ENCODE measurements around the gene TBL1X.
"Not testable (repeated sequence)": the region's sequence is repeated elsewhere in the genome, so short reads cannot be mapped to it uniquely, and the experiment has no call there.

Gene TBL1X

DNA sequence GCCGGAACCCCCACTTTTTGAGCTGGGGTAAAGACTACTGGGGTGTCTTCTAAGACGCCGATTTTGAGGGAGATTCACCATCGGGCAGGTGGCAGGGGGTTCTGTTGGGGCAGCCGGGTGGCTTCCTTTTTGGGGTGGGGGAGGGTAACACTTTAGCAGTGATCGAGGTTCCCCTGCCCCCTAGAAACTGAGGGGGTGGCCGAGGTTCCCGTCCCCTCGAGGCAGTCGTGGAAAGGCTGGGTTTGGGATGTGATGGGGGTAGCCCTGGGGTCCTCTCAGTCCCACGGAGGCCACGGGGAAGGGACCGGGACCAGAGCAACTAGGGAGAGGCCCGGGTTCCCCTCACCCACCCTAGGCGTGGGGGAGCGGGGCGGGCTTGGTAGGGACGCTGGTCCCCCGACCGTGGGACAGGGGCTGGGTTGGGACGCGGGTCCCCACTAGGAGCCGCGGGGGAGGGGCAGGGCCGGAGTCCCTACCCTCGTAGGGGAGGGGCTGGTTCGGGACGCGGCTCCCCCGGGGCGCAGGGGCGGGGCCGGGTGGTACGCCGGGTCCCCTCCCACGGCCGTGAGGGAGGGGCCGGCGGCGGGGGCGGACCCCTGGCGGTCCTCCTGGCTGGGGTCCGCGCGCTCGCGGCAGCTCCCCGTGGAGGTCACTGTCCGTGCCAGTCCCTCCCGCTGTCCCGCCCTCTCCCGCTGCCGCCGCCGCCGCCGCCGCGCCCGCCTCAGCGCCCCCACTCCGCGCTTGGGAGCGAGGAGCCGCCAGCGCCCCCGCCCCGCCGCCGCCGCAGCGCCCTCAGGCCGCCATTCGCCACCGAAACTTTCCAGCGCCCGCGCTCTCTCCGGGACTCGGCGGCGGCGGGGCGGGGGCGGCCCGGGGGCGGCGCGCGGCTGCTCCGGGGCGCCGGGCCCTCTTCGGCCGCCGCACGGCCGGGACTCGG lies at the start of gene TBL1X:
TBL1X (plus strand) TSS at position 624 of the 937 bp plus-strand sequence. CDS start 188,529 bp downstream, outside the sequence.
- DNase-seq (ENCODE audit: low spot score): peak; percentile 46

- no peak for DNase-seq (ENCODE audit: low spot score)
Observed at GRCh38 chrX:9416562-9417348, 48.1 kb upstream of the TBL1X start.

- DNase-seq (ENCODE audit: low spot score): no peak
Observed at GRCh38 chrX:9418262-9418661, 46.6 kb upstream of the TBL1X start.

DNA sequence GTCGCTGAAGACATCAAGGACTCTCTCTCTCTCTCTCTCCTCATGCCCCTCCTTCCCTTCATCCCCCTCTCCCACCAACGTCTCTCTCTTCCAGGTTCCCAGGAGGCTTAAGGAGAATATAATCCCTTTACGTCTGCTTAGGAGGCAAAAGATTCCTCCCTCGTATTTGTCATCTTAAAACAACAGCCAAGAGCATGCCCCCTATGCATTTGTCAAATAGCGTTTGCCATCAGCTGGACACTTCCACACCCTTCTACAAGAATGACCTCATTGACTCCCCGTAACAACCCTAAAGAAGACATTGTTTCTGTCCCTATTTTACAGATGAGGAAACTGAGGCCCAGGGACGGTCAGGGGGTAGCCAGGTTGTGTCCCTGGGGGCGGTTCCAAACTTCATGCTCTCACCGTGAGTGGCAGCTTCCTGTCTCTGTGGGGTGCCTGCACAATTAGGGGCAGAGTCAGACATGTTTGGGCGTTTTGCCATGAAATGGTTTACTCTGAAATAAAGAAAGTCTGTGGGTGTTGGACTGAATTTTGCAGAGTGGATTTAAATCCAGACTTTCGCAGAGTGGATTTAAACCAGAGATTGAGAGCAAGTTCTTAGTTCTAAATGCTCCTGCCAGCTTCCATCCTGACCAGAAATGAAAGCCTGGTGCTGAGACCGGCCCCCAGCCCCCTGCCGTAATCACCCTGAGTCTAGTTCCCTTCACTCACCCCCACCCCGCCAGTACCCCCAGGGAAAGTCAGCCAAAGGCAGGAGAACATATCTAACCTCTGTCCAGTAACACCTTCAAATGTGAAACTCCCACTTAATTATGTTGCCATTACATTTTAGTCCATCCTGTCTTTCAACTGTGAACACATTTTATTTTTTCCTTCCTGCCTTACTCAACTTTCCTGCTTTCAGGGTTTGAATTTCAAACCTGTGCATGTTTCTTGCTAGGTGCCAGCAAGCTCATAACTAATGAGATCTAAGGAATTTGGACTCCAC lies 44.3 kb upstream of the TBL1X start:
- no peak for DNase-seq (ENCODE audit: low spot score)

- no peak for DNase-seq (ENCODE audit: low spot score)
Observed at GRCh38 chrX:9429767-9430166, 35.1 kb upstream of the TBL1X start.

- no peak for DNase-seq (ENCODE audit: low spot score)
Observed at GRCh38 chrX:9430346-9430921, 34.4 kb upstream of the TBL1X start.

GRCh38 chrX:9431281-9431680 lies 33.6 kb upstream of the TBL1X start:
- DNase-seq (ENCODE audit: low spot score): no peak

DNA sequence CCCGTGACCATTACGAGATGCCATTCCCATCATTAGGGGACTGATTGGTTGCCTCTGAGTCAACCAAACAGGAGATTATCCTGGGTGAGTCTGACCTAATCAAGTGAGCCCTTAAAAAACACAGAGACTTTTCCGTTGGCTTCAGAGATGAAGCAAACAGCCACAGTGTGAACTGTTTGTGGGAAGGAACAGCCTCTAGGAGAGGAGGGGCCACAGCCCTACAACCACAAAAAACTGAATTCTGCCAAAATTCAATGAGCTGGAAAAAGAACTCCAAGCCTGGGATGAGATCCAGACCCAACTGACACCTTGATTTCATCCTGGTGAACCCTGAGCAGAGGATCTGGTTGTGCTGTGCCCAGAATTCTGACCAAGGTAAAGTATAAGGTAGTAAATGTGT lies 31.3 kb upstream of the TBL1X start:
- no peak for DNase-seq (ENCODE audit: low spot score)

DNA sequence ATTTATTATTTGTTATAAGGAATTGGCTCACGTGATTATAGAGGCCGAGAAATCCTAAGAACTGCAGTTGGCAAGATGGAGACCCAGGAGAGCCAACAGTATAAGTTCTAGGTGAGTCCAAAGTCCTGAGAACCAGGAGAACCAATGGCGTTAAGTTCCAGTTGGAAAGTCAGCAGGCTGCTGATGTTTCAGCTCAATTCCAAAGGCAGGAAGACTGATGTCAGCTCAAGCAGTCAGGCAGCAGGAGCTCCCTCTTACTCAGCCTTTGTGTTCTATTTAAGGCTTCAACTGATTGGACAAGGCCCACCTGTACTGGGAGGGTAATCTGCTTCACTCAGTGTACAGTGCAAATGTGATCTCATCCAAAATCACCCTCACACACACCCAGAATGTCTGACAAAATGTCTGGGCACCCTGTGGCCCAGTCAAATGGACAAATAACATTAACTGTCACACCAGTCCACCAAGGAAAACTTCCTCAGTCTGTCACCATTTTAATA lies 30.8 kb upstream of the TBL1X start:
- DNase-seq (ENCODE audit: low spot score): no peak

DNA sequence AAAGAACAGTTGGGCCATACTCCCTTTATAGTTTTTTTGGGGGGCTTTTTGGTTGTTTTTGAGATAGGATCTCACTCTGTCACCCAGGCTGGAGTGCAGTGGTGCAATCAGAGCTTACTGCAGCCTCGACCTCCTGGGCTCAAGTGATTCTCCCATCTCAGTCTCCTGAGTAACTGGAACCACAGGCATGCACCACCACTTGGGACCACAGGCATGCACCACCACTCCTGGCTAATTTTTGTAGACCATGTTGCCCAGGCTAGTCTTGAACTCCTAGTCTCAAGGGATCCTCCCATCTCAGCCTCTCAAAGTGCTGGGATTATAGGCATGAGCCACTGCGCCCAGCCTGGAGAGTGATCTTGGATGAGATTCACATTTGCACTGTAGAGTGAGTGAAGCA lies 29.8 kb upstream of the TBL1X start:
- DNase-seq (ENCODE audit: low spot score): not testable (repeated sequence)

- no peak for DNase-seq (ENCODE audit: low spot score)
Observed at GRCh38 chrX:9436812-9437211, 28.0 kb upstream of the TBL1X start.

DNA sequence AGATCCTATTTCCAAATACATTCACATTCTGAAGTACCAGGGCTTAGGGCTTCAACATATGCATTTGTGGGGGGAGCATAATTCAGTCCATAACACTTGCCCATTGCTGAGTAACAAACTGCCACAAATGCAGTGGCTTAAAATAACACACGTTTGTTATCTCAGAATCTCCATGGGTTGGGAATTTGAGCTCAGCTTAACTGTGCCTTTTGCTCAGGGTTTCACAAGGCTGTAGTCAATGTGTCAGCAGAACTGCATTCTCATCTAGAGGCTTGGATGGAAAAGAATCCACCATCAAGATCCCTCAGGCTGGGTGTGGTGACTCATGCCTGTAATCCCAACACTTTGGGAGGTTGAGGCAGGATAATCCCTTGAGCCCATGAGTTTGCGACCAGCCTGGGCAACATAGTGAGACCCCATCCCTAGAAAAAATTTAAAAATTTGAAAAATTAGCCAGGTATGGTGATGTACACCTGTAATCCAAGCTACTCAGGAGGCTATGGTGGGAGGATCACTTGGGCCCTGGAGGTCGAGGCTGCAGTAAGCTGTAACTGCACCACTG lies 25.8 kb upstream of the TBL1X start:
- no peak for DNase-seq (ENCODE audit: low spot score)

- no peak for DNase-seq (ENCODE audit: low spot score)
Observed at GRCh38 chrX:9440116-9440844, 24.6 kb upstream of the TBL1X start.

GRCh38 chrX:9442056-9442455 lies 22.8 kb upstream of the TBL1X start:
- DNase-seq (ENCODE audit: low spot score): no peak

- DNase-seq (ENCODE audit: low spot score): no peak
Observed at GRCh38 chrX:9443327-9443726, 21.5 kb upstream of the TBL1X start.

- no peak for DNase-seq (ENCODE audit: low spot score)
Observed at GRCh38 chrX:9447906-9448305, 17.0 kb upstream of the TBL1X start.

DNA sequence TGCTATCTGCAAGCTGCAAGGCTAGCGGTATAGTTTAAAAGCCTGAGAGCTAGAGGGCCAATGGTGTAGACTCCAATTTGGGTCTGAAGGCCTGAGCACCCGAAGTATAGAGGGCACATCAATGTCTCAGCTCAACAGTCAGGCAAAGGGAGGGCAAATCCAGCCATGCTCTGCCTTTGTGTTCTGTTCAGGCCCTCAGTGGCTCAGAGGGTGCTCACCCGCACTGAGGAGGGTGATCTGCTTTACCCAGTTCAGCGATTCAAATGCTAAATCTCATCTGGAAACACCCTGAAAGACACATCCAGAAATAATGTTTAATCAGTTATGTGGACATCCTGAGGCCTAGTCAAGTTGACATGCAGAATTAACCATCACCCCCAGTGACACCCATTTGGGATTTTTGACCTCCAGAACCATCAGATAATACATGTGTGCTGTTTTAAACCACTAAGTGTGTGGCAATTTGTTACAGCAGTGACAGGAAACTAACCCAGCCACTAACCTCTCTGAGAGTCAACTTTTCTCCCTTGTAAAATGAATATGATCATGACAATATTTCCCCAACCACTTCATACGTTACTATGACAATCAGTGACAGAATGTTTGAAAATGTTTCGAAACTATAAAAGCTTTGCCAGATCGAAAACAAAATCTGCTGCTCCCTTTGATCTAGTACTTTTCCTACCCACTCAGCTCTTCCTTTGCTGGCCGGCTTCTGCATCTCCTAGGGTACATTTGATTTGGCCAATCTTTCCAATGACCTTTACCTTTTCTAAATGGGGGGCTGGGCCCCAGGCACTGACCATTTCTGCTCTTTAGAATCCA lies 8.4 kb upstream of the TBL1X start:
- no peak for DNase-seq (ENCODE audit: low spot score)

DNA sequence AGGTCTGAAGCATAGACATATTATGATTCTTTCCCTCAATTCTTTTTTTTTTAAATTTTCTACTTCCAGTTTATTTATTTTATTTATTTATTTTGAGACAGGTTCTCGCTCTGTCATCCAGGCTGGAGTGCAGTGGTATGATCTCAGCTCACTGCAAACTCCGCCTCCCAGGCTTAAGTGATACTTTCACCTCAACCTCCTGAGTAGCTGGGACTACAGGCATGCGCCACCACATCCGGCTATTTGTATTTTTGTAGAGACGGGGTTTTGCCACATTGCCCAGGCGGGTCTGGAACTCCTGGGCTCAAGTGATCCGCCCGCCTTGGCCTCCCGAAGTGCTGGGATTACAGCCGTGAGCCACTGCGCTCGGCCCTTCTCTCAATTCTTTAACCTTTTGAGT lies 6.8 kb upstream of the TBL1X start:
- not testable (repeated sequence) for DNase-seq (ENCODE audit: low spot score)

DNA sequence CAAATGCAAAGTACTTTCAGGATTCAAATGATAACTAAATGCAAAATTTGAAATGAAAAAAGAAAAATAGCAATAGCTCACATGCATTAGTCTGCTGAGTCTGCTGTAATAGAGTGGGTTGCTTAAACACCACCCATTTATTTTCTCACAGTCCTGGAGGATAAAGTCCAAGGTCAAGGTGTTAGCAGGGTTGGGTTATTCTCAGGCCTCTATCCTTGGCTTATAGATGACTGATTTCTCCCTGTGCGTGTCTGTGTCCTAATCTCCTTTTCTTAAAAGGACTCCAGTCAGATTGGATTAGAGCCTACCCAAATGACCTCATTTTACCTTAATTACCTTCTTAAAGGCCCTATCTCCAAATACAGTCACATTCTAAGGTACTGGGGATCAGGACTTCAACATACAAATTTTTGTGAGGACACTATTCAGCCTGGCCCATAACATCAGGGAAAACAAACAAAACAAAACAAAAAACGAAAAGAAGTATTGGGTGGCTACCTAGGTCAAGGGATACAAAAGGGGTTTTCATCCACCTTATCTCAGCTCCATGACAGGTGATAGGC lies 6.3 kb upstream of the TBL1X start:
- no peak for DNase-seq (ENCODE audit: low spot score)
